ENCODE measurements around the gene SEL1L.
"Not testable (repeated sequence)": the region's sequence is repeated elsewhere in the genome, so short reads cannot be mapped to it uniquely, and the experiment has no call there.

Gene SEL1L

GRCh38 chr14:81435391-81436295 is 98.0 kb downstream of the SEL1L start:
- Histone ChIP-seq H3K36me3 (ENCODE audit: control insufficient read depth, insufficient read depth, low read length) (no peaks in the 10 kb centered on the region), H3K27me3 (ENCODE audit: control insufficient read depth, insufficient read depth, low read length) (peaks cover 31% of the 10 kb centered on the region), H3K9ac (ENCODE audit: low read depth, low read length) (no peak overlapping the region), H3K4me3 (ENCODE audit: low read depth, low read length) (peak overlapping the region; percentile 83), H3K9me3 (ENCODE audit: control insufficient read depth, insufficient read depth, low read length) (no peaks in the 10 kb centered on the region), H3K4me1 (ENCODE audit: control insufficient read depth, insufficient read depth, low read length) (peaks cover 15% of the 10 kb centered on the region)

GRCh38 chr14:81435048-81435390 is 98.6 kb downstream of the SEL1L start:
- H3K9ac ChIP-seq (ENCODE audit: low read depth, low read length): no peak overlapping the region
- no peaks in the 10 kb centered on the region for H3K9me3 ChIP-seq (ENCODE audit: control insufficient read depth, insufficient read depth, low read length)
- H3K27me3 ChIP-seq (ENCODE audit: control insufficient read depth, insufficient read depth, low read length): peaks cover 31% of the 10 kb centered on the region
- peaks cover 15% of the 10 kb centered on the region for H3K4me1 ChIP-seq (ENCODE audit: control insufficient read depth, insufficient read depth, low read length)
- H3K4me3 ChIP-seq (ENCODE audit: low read depth, low read length): peak overlapping the region; percentile 83
- H3K36me3 ChIP-seq (ENCODE audit: control insufficient read depth, insufficient read depth, low read length): no peaks in the 10 kb centered on the region

GRCh38 chr14:81434230-81434629 is 99.4 kb downstream of the SEL1L start:
- Histone ChIP-seq H3K4me3 (ENCODE audit: low read depth, low read length) (peak overlapping the region; percentile 83), H3K9ac (ENCODE audit: low read depth, low read length) (no peak overlapping the region), H3K9me3 (ENCODE audit: control insufficient read depth, insufficient read depth, low read length) (no peaks in the 10 kb centered on the region), H3K4me1 (ENCODE audit: control insufficient read depth, insufficient read depth, low read length) (peaks cover 15% of the 10 kb centered on the region), H3K36me3 (ENCODE audit: control insufficient read depth, insufficient read depth, low read length) (no peaks in the 10 kb centered on the region), H3K27me3 (ENCODE audit: control insufficient read depth, insufficient read depth, low read length) (peaks cover 29% of the 10 kb centered on the region)

- no peak overlapping the region for H3K4me3 ChIP-seq (ENCODE audit: low read depth, low read length)
- H3K27me3 ChIP-seq (ENCODE audit: control insufficient read depth, insufficient read depth, low read length): peaks cover 20% of the 10 kb centered on the region
- no peak overlapping the region for H3K9ac ChIP-seq (ENCODE audit: low read depth, low read length)
Observed at GRCh38 chr14:81433378-81433777, 100.3 kb downstream of the SEL1L start.

GRCh38 chr14:81432219-81432661 is 101.4 kb downstream of the SEL1L start:
- no peak overlapping the region for H3K9ac ChIP-seq (ENCODE audit: low read depth, low read length)

More at GRCh38 chr14:81433378-81433777, 100.3 kb downstream of the SEL1L start:
- peaks cover 15% of the 10 kb centered on the region for H3K4me1 ChIP-seq (ENCODE audit: control insufficient read depth, insufficient read depth, low read length)
- H3K36me3 ChIP-seq (ENCODE audit: control insufficient read depth, insufficient read depth, low read length): no peaks in the 10 kb centered on the region
- no peaks in the 10 kb centered on the region for H3K9me3 ChIP-seq (ENCODE audit: control insufficient read depth, insufficient read depth, low read length)

GRCh38 chr14:81430235-81430634 is 103.4 kb downstream of the SEL1L start:
- Histone ChIP-seq H3K9ac (ENCODE audit: low read depth, low read length) (no peak overlapping the region), H3K27me3 (ENCODE audit: control insufficient read depth, insufficient read depth, low read length) (peaks cover 3% of the 10 kb centered on the region), H3K36me3 (ENCODE audit: control insufficient read depth, insufficient read depth, low read length) (no peaks in the 10 kb centered on the region), H3K9me3 (ENCODE audit: control insufficient read depth, insufficient read depth, low read length) (no peaks in the 10 kb centered on the region), H3K4me3 (ENCODE audit: low read depth, low read length) (no peak overlapping the region), H3K4me1 (ENCODE audit: control insufficient read depth, insufficient read depth, low read length) (peaks cover 22% of the 10 kb centered on the region)

More at GRCh38 chr14:81432219-81432661, 101.4 kb downstream of the SEL1L start:
- Histone ChIP-seq H3K9me3 (ENCODE audit: control insufficient read depth, insufficient read depth, low read length) (no peaks in the 10 kb centered on the region), H3K4me3 (ENCODE audit: low read depth, low read length) (no peak overlapping the region), H3K4me1 (ENCODE audit: control insufficient read depth, insufficient read depth, low read length) (peaks cover 22% of the 10 kb centered on the region), H3K27me3 (ENCODE audit: control insufficient read depth, insufficient read depth, low read length) (peaks cover 10% of the 10 kb centered on the region), H3K36me3 (ENCODE audit: control insufficient read depth, insufficient read depth, low read length) (no peaks in the 10 kb centered on the region)

DNA sequence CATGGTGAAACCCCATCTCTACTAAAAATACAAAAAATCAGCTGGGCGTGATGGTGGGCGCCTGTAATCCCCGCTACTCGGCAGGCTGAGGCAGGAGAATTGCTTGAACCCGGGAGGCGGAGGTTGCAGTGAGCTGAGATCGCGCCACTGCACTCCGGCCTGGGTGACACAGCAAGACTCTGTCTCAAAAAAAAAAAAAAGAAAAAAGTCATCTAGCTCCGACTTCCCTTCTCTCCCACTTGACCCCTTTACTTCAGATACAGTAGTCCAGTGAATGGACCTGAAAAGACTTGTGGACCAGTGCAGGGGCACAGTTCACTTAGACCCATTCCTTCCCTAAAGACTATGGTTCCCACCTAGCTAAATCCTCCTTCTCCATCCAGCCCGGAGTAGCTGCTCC is 103.9 kb downstream of the SEL1L start:
- H3K9me3 ChIP-seq (ENCODE audit: control insufficient read depth, insufficient read depth, low read length); H3K36me3 ChIP-seq (ENCODE audit: control insufficient read depth, insufficient read depth, low read length); H3K9ac ChIP-seq (ENCODE audit: low read depth, low read length); H3K4me3 ChIP-seq (ENCODE audit: low read depth, low read length); H3K27me3 ChIP-seq (ENCODE audit: control insufficient read depth, insufficient read depth, low read length): not testable (repeated sequence)
- H3K4me1 ChIP-seq (ENCODE audit: control insufficient read depth, insufficient read depth, low read length): peaks cover 19% of the 10 kb centered on the region

DNA sequence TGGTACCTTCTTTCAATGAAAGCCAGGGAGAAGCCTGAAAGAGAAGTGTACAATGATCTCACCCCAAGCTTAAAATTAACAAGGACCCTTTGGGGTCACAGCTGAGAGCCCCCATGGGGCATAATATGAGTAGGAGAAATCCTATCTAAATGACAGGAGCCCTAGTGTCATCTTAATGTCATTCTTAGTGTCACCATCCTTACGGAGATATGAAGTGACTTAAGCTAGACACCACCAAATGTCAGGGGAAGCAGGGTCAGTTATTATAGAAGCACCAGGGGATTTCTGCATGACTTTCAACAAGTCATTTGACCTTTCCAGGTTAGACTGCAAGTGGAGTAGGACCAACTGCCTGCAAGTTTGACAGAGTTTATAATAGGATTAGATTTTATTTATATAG is 104.6 kb downstream of the SEL1L start:
- H3K9ac ChIP-seq (ENCODE audit: low read depth, low read length): no peak overlapping the region
- no peak overlapping the region for H3K4me3 ChIP-seq (ENCODE audit: low read depth, low read length)
- H3K9me3 ChIP-seq (ENCODE audit: control insufficient read depth, insufficient read depth, low read length): no peaks in the 10 kb centered on the region
- H3K4me1 ChIP-seq (ENCODE audit: control insufficient read depth, insufficient read depth, low read length): peaks cover 12% of the 10 kb centered on the region
- H3K36me3 ChIP-seq (ENCODE audit: control insufficient read depth, insufficient read depth, low read length): no peaks in the 10 kb centered on the region
- H3K27me3 ChIP-seq (ENCODE audit: control insufficient read depth, insufficient read depth, low read length): no peaks in the 10 kb centered on the region

- no peak overlapping the region for H3K4me3 ChIP-seq (ENCODE audit: low read depth, low read length)
- no peak overlapping the region for H3K9ac ChIP-seq (ENCODE audit: low read depth, low read length)
- no peaks in the 10 kb centered on the region for H3K9me3 ChIP-seq (ENCODE audit: control insufficient read depth, insufficient read depth, low read length)
- H3K27me3 ChIP-seq (ENCODE audit: control insufficient read depth, insufficient read depth, low read length): no peaks in the 10 kb centered on the region
- H3K4me1 ChIP-seq (ENCODE audit: control insufficient read depth, insufficient read depth, low read length): peaks cover 7% of the 10 kb centered on the region
- H3K36me3 ChIP-seq (ENCODE audit: control insufficient read depth, insufficient read depth, low read length): no peaks in the 10 kb centered on the region
Observed at GRCh38 chr14:81427348-81428058, 106.2 kb downstream of the SEL1L start.

DNA sequence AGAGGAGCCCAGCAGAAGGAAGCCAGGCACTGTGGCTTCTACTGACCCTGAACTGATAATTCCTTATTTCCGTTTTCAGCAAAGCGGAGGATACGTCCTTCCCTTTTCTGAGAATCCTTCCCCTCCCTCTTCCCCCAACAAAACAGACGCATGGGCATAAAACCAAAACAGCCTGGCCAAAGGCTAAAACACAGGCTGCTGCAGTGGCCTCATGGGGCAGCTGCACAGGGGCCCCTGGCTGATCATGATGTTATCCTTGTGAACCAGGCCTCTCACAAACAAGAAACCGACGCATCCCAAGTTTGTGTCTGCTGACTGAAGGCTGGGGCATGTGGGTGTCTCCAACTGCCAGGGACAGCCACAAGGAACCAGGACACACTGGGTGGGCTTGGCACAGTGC is 110.1 kb downstream of the SEL1L start:
- Histone ChIP-seq H3K9ac (ENCODE audit: low read depth, low read length) (no peak overlapping the region), H3K9me3 (ENCODE audit: control insufficient read depth, insufficient read depth, low read length) (no peaks in the 10 kb centered on the region), H3K4me3 (ENCODE audit: low read depth, low read length) (no peak overlapping the region), H3K4me1 (ENCODE audit: control insufficient read depth, insufficient read depth, low read length) (peaks cover 7% of the 10 kb centered on the region), H3K27me3 (ENCODE audit: control insufficient read depth, insufficient read depth, low read length) (no peaks in the 10 kb centered on the region), H3K36me3 (ENCODE audit: control insufficient read depth, insufficient read depth, low read length) (no peaks in the 10 kb centered on the region)

All from iPS-15b (cell line).